K562 treated with DMSO at 1 percent for 48 hours (cell line): ENCODE results near the gene PPP1R12A. TPM values are rescaled to one million over a fixed set of nuclear protein-coding genes. Genes with fewer than 3 reads are reported as not detected.

Experiments used
- total RNA-seq: library from RNA; unstranded; fragments of 300-600 nt; gene quantifications from 2 replicates; pipeline ENCODE4 v1.2.3, GENCODE V29; 2022; ENCODE audit warnings: low replicate concordance; ENCODE audit errors: extremely low read depth

The PPP1R12A gene
- total RNA-seq: not detected in 2 replicates

DNA sequence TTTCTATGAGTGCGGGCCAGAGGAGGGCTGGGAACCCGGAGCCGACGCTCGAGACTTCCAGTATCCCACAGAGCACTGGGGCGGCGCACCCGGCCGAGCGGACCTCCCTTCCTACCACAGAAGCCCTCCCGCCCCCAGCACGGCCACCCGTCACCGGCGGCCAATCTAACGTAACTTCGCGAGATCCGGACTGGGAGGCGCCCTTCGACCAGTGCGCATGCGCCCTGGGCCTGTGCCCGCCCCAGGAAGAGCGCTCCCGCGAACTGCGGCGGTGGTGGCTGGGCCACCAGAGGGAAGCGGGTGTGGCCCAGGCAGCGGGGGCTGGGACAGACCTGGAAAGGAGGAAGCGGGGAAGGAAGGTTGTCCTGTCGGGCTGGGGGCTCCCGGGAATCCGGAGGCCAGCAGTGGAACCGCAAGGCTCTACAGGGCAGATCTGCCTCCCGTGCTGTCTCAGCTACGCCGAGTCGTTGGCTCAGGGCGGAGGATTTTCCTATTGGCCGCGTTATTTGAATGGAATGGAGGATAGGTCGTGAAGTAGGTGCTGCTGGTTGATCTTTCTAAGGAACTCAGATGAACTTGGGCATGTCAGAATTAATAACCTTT lies at the start of gene PPP1R12A:
PPP1R12A (minus strand) TSS at position 77 of the 603 bp plus-strand sequence. CDS start 166 bp downstream, outside the sequence.

Other genes starting within 250 kb of the PPP1R12A start
- not detected in 2 replicates for gene PAWR, start 244.1 kb downstream of the PPP1R12A start, total RNA-seq
- not detected in 2 replicates for gene OTOGL, start 164.4 kb upstream of the PPP1R12A start, total RNA-seq